GM19468 (cell line): ENCODE measurements around the gene VAMP5.
A peak's percentile ranks its signal among the peaks of the same experiment; 100 is the strongest.
"Not testable (repeated sequence)": the region's sequence is repeated elsewhere in the genome, so short reads cannot be mapped to it uniquely, and the experiment has no call there.

Experiments
- ATAC-seq: cut with Tn5 transposase; IDR thresholded peaks from one replicate; pipeline ENCODE4 v1.9.1; 2021; ENCODE audit warnings: mild to moderate bottlenecking, moderate library complexity, moderate number of reproducible peaks; ENCODE audit not compliant: unreplicated experiment; ENCODE audit errors: extremely low read depth

VAMP5 gene

DNA sequence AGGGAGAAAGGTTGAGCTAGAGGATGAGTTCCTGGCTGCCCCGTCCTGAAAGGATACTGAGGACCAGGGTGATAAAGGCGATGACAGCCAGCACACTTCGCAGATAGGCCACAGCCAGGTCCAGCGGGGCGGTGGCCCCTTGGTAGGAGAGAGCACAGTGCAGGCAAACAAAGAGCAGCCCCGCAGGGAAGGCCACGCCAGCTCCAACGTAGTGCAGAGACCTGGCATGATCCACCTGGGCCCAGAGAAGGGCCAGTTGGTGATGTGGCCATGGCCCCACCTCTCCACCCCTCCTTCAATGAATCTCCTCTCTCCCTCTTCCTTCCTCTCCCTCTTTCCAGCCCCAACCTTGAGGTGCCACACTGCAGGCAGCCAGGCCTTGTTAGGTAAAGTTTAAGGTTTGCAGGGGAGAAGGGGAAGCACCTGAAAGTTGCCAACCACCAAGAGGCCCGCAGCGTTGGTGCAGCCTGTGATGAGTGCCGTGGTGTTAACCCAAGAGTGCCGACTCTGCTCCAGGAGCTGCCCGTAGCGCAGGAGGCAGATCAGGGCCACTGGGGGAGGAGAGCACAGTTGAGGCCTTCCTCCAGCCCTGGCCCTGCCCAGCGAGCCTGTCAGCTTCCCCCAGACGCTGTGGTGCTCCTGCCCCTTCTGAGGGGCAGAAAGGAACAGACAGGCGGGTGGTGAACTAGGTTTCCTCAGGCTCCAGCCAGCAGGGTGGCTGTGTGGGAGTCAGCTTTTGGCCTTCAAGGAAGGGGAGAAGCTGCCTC lies 15.4 kb downstream of the VAMP5 start:
- ATAC-seq, result no peak

DNA sequence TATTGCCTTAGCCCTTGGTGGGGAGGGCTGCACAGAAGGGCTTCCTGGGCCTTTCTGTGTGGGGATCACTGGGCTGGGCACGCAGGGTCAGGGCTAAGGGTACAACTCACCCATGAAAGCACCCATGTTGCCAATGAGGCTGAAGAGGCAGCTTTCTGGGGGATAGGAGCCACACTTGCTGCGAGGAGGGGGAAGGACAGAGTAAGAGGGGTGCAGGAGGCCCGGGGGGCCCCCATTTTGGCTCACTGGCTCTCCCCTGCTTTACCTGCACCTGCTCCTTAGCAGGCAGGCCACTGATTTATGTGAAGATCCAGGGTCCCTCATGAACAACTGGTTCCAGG lies 16.0 kb downstream of the VAMP5 start:
- no peak for ATAC-seq

GRCh38 chr2:85600951-85601770 lies 16.9 kb downstream of the VAMP5 start:
- no peak for ATAC-seq

GRCh38 chr2:85601771-85602475 lies 17.7 kb downstream of the VAMP5 start:
- ATAC-seq, result peak; percentile 9

DNA sequence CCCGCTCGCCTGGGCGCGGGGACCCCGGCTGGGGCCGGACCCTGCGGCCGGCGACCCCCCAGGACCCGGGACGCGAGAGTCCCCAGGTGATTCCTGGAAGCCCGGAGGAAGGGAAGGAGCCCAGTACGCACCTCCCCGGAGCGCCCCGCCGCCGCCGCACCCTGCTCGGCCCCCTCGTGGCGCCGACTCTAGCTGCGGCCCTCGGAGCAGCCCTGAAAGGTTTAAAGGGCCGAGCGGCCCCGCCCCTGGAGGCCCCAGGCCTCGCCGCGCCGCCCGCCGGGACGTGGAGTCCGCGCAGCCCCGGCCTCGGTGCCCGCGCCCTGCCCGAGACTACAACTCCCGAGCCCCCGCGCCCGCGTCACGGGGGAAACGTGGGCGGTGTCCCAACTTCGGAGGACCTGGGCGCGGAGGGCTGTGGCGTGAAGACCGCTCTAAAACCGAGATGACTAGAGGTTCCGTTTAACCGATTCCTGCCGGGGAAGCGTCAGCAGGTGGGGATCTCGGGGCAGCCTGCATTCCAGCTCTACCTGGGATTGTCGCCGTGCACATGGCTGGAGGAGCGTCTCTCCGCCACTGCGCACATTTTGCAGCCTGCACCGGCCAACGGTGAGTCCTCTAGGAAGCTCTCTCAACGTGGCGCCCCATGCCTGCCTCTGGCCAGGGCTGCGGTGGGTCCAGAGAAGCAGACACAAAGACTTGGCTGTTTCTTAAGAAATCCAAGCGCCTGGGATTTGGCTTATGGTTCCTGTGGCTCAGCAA lies 18.4 kb downstream of the VAMP5 start, which contains the start of gene TMEM150A:
Gene TMEM150A, minus strand, starts transcription at position 223 of the 759 bp plus-strand sequence. CDS start 750 bp downstream, outside the sequence.
- peak; percentile 90 for ATAC-seq

DNA sequence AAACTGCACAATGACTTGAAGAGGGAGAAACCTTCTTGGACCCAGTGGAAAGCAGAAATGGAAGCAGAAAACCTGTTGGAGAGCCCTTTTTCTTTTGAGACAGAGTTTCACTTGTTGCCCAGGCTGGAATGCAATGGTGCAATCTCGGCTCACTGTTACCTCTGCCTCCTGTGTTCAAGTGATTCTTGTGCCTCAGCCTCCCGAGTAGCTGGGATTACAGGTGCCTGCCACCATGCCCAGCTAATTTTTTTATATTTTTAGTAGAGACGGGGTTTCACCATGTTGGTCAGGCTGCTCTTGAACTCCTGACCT lies 19.9 kb downstream of the VAMP5 start:
- ATAC-seq, result not testable (repeated sequence)

DNA sequence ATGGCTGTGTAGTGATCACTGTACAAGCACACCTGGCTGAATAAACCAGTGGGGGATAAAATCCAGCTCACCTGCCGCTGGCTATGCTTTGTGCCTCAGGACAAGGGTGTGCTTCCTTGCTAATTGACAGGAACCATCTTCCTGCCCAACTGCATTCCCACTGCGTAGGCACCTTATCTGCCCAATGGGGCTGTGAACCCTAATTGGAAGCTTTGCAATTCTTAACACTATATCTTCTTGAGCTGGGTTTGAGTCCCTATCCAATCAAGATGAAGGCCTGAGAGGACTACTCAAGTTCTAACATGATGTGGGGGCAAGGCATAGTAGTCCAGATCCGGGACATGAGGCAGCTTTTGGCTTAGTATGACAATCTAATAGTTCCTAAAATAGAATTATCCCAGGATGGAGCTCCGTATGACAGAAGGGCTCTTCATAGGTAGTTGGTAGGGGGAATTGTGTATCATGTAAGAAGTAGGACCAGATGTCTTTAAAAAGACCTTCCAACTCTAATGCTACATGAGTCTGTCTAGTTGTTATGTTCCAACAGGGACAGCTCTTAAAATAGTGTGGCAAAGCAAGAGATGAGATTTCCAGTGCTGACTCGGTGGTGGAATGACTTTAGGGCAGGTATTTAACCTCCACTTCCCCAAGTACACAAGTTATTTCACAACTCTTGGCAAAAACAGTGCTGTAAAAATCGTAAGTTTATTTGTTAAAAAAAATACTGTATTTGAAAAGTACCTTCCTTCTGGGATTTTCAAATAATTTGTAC lies 20.5 kb downstream of the VAMP5 start:
- no peak for ATAC-seq

DNA sequence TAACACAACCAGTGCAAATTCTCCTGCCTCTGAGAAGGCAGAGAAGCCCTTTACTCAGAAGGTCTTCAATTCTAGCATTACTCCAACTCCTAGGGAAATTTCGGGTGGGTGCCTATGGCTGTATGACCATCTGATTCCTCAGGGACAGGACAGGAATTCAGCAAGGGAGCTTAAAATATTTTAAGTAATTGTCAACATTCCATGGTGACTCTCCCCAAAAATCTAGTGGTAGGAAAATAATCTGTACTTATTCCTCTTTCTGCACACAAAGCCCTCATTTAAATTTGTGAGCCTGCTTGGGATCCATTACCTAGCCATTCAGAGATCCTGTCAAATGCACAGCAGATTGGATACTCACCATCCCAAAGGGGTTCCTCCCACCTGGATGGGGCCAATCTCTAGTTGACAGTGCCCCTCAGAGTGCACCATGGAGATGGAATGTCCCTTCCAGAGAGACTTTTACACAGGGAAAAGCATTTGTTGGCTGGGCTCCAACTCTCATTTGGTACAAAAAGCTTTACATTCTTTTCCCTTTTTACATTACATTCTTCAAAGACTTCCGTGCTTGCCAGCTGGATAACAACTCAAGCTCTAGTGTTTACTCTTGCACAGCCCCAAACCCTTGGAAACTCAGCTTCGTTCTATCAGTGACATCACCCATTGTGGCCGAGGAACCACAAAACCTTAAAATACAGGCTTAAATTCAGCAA lies 21.3 kb downstream of the VAMP5 start:
- no peak for ATAC-seq

- no peak for ATAC-seq
Observed at GRCh38 chr2:85606116-85606455, 21.9 kb downstream of the VAMP5 start.

DNA sequence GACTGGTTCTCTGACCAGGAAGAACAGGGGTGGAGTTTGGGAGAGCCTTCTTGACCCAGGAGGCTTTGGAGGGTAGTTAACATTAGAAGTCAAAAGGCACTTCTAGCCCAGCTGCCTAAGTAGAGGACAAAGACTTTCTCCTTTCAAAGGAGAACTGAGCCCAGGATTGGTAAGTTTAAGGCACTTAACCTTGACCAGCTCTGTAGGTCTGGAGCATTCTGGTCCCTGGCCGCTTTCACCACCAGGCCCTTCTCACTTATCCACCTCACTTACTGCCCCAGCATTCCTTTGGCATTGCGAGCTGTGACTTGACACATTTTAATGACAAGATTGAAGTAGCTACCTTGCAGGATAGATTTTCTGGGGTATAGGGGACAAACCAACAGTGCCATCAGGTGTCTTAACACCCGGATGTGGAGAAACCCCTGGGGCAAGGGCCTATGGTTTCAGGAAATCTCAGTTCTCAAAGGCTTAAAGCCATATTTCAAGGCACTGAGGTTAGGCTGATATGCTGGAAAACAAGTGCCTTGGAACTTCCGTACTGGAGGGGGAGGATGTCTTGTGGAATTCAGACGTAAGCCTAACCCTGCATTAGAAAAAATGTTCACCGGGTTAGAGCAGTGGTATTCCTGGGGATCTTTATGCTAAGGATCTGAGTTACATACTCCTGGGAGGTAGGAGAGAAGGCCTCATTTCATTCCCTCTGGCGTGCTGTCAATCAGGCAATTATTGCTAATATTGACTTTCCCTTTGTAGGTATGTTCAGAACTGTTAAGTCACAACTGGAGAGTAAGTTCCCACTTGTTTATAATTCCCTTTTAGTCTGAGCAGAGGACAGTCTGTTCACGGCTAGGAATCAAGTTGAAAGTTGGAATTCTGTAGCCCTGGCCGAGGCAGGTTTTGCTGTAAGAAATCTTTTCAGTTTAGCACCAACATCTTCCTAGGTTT lies 23.3 kb downstream of the VAMP5 start:
- ATAC-seq, result no peak

- ATAC-seq, result no peak
Observed at GRCh38 chr2:85611217-85611704, 27.0 kb downstream of the VAMP5 start.

GRCh38 chr2:85611705-85612587 lies 27.7 kb downstream of the VAMP5 start, which contains the start of gene C2orf68:
TSS of gene C2orf68 (minus strand) at chr2:85612066. CDS start at chr2:85611984, 82 bp downstream.
- no peak for ATAC-seq

DNA sequence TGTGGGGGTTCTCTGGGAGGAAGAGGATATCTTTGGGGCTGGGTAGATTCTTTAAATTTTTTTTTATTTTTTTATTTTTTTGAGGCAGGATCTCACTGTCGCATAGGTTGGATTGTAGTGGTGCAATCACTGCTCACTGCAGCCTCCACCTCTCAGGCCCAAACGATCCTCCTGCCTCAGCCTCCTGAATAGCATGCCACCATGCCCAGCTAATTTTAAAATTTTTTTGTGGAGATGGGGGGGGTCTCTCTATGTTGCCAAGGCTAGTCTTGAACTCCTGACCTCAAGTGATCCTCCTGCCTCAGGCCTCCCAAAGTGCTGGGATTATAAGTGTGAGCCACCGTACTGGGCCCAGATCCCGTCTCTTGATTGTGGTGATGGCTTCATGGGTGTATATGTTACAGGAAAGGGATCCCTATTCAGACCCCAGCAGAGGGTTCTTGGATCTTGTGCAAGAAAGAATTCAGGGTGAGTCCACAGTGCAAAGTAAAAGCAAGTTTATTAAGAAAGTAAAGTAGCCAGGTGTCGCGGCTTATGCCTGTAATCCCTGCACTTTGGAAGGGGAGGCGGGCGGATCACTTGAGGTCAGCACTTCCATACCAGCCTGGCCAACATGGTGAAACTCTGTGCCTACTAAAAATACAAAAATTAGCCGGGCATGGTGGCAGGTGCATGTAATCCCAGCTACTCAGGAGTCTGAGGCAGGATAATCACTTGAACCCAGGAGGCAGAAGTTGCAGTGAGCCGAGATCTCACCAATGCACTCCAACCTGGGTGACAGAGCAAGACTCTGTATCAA lies 29.7 kb downstream of the VAMP5 start:
- ATAC-seq, result no peak

DNA sequence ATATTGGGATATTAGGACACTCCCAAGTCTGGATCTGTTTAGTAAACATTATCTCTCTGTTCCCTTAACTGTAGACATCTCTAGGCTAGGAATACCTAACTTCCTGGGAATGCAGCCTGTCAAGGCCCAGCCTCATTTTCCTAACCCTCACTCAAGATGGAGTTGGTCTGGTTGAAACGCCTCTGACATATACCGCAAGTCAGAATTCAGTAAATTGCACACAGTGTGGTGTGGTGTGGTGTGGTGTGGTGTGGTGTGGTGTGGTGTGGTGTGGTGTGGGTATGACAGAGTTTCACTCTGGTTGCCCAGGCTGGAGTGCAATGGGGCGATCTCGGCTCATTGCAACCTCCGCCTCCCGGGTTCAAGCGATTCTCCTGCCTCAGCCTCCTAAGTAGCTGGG lies 30.5 kb downstream of the VAMP5 start:
- ATAC-seq, result not testable (repeated sequence)

DNA sequence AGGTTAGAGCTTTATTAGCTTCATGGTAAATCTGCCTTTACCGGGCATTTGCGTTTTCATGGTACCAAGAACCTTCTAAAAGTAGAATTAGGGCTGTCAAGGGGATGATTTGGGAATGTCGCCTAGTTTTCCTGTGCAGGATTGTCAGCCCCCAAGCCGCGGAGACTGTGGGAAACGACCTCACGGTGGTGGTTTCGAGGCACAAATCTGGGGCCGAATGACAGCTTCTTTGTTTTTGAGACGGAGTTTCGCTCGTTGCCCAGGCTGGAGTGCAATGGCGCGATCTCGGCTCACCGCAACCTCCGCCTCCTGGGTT lies 31.1 kb downstream of the VAMP5 start:
- no peak for ATAC-seq

DNA sequence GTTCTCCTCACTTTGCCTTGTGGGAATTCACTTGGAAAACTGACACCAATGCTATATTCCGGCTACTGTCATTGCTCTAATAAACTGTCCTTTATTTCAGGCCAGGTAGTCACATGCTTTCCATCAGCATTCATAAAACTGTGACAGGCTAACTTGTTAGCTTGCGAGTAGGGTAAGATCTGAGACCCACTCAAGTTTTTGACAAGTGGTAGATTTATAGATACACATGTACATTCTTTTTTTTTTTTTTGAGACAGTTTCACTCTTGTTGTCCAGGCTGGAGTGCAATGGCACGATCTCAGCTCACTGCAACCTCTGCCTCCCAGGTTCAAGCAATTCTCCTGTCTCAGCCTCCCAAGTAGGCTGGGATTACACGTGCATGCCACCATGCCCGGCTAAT lies 33.5 kb downstream of the VAMP5 start:
- not testable (repeated sequence) for ATAC-seq
